GM23338 (cell line): ENCODE data around the gene SEPTIN11. TPM values are rescaled to one million over a fixed set of nuclear protein-coding genes. Genes with fewer than 3 reads are reported as not detected.

ENCODE experiments used
- ATAC-seq: fragments of 200-7000 bp; cut with Tn5 transposase; 3 replicates; pipeline ENCODE4 v1.9.1; 2020
- DNase-seq: peaks from one replicate; pipeline ENCODE4 v3.0.0-alpha.2; 2015; ENCODE audit warnings: low spot score
- H2AFZ ChIP-seq: fragments of 200-600 bp; sonication (generic); 2 replicates; pipeline ENCODE4 v1.8.0; 2016; ENCODE audit warnings: antibody characterized with exemption, mild to moderate bottlenecking, moderate library complexity
- H3F3A ChIP-seq: fragments of 200-600 bp; sonication (generic); replicated peaks from 2 replicates; pipeline ENCODE4 v1.8.0; 2017; ENCODE audit warnings: antibody characterized with exemption, mixed run types, low read depth
- H3K27ac ChIP-seq: fragments of 200-600 bp; sonication (generic); 2 replicates; pipeline ENCODE4 v1.6.1; 2016; ENCODE audit warnings: low read depth
- H3K27me3 ChIP-seq: fragments of 200-600 bp; sonication (generic); 2 replicates; pipeline ENCODE4 v1.8.0; 2016; ENCODE audit warnings: mild to moderate bottlenecking, mixed run types, moderate library complexity; ENCODE audit not compliant: insufficient read depth
- H3K36me3 ChIP-seq: fragments of 200-600 bp; sonication (generic); 2 replicates; pipeline ENCODE4 v1.8.0; 2016; ENCODE audit warnings: mild to moderate bottlenecking; ENCODE audit not compliant: insufficient read depth
- H3K4me1 ChIP-seq: fragments of 200-600 bp; sonication (generic); 2 replicates; pipeline ENCODE4 v1.8.0; 2016; ENCODE audit warnings: mild to moderate bottlenecking, moderate library complexity; ENCODE audit not compliant: insufficient read depth
- H3K4me2 ChIP-seq: fragments of 200-600 bp; sonication (generic); 2 replicates; pipeline ENCODE4 v1.7.1; 2017; ENCODE audit warnings: mixed run types
- H3K4me3 ChIP-seq: fragments of 200-600 bp; sonication (generic); 2 replicates; pipeline ENCODE4 v1.6.1; 2016; ENCODE audit warnings: mixed run types
- H3K79me2 ChIP-seq: fragments of 200-600 bp; sonication (generic); replicated peaks from 2 replicates; pipeline ENCODE4 v1.8.0; 2017; ENCODE audit warnings: mild to moderate bottlenecking; ENCODE audit not compliant: insufficient read depth
- H3K9me2 ChIP-seq: fragments of 200-600 bp; sonication (generic); 2 replicates; pipeline ENCODE4 v1.8.0; 2017; ENCODE audit not compliant: insufficient read depth
- H4K20me1 ChIP-seq: fragments of 200-600 bp; sonication (generic); replicated peaks from 2 replicates; pipeline ENCODE4 v1.8.0; 2017; ENCODE audit warnings: mild to moderate bottlenecking; ENCODE audit not compliant: insufficient read depth
- H3K27ac Mint-ChIP-seq: 2 replicates; pipeline ENCODE4 v1.8.0; 2020; ENCODE audit warnings: inconsistent platforms, mild to moderate bottlenecking, moderate library complexity, mixed read lengths
- H3K27me3 Mint-ChIP-seq: 3 replicates; pipeline ENCODE4 v1.8.0; 2022; ENCODE audit warnings: low read depth, mild to moderate bottlenecking, moderate library complexity, mixed read lengths, inconsistent platforms; ENCODE audit not compliant: insufficient read depth, poor library complexity
- H3K36me3 Mint-ChIP-seq: 3 replicates; pipeline ENCODE4 v1.8.0; 2021; ENCODE audit warnings: low read depth, mild to moderate bottlenecking, inconsistent platforms, moderate library complexity, mixed read lengths
- H3K4me1 Mint-ChIP-seq: 3 replicates; pipeline ENCODE4 v1.8.0; 2020; ENCODE audit warnings: mild to moderate bottlenecking, inconsistent platforms, mixed read lengths
- H3K4me3 Mint-ChIP-seq: 3 replicates; pipeline ENCODE4 v1.8.0; 2021; ENCODE audit warnings: moderate library complexity, mild to moderate bottlenecking, inconsistent platforms, mixed read lengths
- H3K9me3 Mint-ChIP-seq: 3 replicates; pipeline ENCODE4 v1.8.0; 2020; ENCODE audit warnings: moderate library complexity, mild to moderate bottlenecking, inconsistent platforms, mixed read lengths
- EZH2phosphoT487 ChIP-seq: fragments of 200-600 bp; sonication (generic); IDR thresholded peaks from one replicate; pipeline ENCODE4 v1.8.1; 2018; ENCODE audit warnings: antibody characterized with exemption; ENCODE audit not compliant: unreplicated experiment
- JUNB ChIP-seq: IDR thresholded peaks from one replicate; pipeline ENCODE4 v1.6.1; 2016; ENCODE audit warnings: antibody characterized with exemption; ENCODE audit not compliant: unreplicated experiment
- NANOG ChIP-seq: IDR thresholded peaks from 2 replicates; pipeline ENCODE4 v1.6.1; 2016; ENCODE audit warnings: antibody characterized with exemption, borderline replicate concordance
- POLR2AphosphoS5 ChIP-seq: IDR thresholded peaks from 2 replicates; pipeline ENCODE4 v1.6.1; 2016; ENCODE audit warnings: antibody characterized with exemption, low read depth
- STAT1 ChIP-seq: IDR thresholded peaks from one replicate; pipeline ENCODE4 v1.6.1; 2016; ENCODE audit warnings: antibody characterized with exemption; ENCODE audit not compliant: unreplicated experiment
- ZNF114 ChIP-seq: fragments of 250-450 bp; sonication (Bioruptor Pico); IDR thresholded peaks from 2 replicates; pipeline ENCODE4 v1.5.0; 2020; ENCODE audit warnings: mild to moderate bottlenecking, moderate library complexity
- polyA plus RNA-seq: library from polyadenylated mRNA; unstranded; fragments of >200 nt; fragmentation: Nextera tagmentation; extraction: Ambion mirVana; gene quantifications from 2 replicates; pipeline ENCODE4 v1.2.1, GENCODE V29; 2016
- total RNA-seq: library from RNA; depleted of rRNA; stranded (reverse); fragments of >200 nt; shearing (Covaris generic); gene quantifications from 2 replicates; pipeline ENCODE4 v1.2.3, GENCODE V29; 2014
- TF ChIP-seq, protein P1 (sequence below): fragments of 250-450 bp; sonication (Bioruptor Pico); IDR thresholded peaks from 2 replicates; pipeline ENCODE4 v1.5.0; 2020; ENCODE audit warnings: mild to moderate bottlenecking, moderate library complexity
- TF ChIP-seq, protein P2 (sequence below): IDR thresholded peaks from one replicate; pipeline ENCODE4 v1.6.1; 2018; ENCODE audit warnings: antibody characterized with exemption; ENCODE audit not compliant: unreplicated experiment
- TF ChIP-seq, protein P3 (sequence below), 2 experiments: fragments of 200-600 bp in 1 of 2; sonication (generic) in 1 of 2; conservative IDR thresholded peaks; 2 replicates each; pipeline versions ENCODE4 v1.5.1 to v1.6.1; 2016 to 2017; ENCODE audit warnings: antibody characterized with exemption in 2 of 2, low read depth in 2 of 2, mild to moderate bottlenecking in 2 of 2, moderate library complexity in 1 of 2

SEPTIN11 gene
- total and polyA plus RNA-seq, 2 experiments from 2014 or later = 80.0 to 81.6 TPM

DNA sequence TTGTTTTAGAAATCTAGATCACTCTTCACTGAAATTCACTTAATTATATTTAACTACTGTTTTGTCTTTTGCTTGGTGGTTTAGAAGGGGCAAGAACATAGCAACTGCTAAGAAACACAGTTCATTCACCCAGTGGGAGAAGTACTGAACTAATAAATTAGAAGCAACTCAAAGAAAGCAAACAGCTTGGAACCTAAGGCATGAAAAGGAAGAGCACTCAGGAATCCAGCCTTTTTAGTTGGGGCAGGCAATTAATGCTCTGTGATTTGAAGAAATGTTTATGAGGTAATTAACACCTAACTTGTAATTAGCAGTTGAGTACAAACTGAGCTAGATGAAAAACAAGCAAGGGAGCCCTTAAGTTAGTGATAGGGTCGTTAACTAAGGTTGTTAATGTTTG lies 22.8 kb downstream of the SEPTIN11 start:
- Histone ChIP-seq H3F3A (no peaks in the 10 kb centered on the region), H3K4me1 (peaks cover 22% of the 10 kb centered on the region; the same call in 1 of the 2 replicates), H3K27ac (no peak overlapping the region), H3K27me3 (no peaks in the 10 kb centered on the region), H4K20me1 (peaks cover 3% of the 10 kb centered on the region; the same call in 1 of the 2 replicates), H3K79me2 (peaks cover 50% of the 10 kb centered on the region), H3K4me3 (no peak overlapping the region), H3K36me3 (no peaks in the 10 kb centered on the region), H2AFZ (no peak overlapping the region), H3K4me2 (no peak overlapping the region), H3K9me2 (no peaks in the 10 kb centered on the region)
- Mint-ChIP-seq H3K36me3 (no peaks in the 10 kb centered on the region), H3K9me3 (no peaks in the 10 kb centered on the region), H3K27ac (peak overlapping the region; percentile 43), H3K27me3 (no peaks in the 10 kb centered on the region), H3K4me1 (peaks cover 38% of the 10 kb centered on the region), H3K4me3 (no peak overlapping the region; the same call in 2 of the 3 replicates)
- DNase-seq (no peak), ATAC-seq (no peak)
- no peak for TF ChIP-seq POLR2AphosphoS5
- no peak for TF ChIP-seq ZNF114 (CRISPR knock-in tag)
- no peak for TF ChIP-seq STAT1
- no peak for TF ChIP-seq EZH2phosphoT487
- no peak for TF ChIP-seq JUNB
- TF ChIP-seq, protein P1, sequence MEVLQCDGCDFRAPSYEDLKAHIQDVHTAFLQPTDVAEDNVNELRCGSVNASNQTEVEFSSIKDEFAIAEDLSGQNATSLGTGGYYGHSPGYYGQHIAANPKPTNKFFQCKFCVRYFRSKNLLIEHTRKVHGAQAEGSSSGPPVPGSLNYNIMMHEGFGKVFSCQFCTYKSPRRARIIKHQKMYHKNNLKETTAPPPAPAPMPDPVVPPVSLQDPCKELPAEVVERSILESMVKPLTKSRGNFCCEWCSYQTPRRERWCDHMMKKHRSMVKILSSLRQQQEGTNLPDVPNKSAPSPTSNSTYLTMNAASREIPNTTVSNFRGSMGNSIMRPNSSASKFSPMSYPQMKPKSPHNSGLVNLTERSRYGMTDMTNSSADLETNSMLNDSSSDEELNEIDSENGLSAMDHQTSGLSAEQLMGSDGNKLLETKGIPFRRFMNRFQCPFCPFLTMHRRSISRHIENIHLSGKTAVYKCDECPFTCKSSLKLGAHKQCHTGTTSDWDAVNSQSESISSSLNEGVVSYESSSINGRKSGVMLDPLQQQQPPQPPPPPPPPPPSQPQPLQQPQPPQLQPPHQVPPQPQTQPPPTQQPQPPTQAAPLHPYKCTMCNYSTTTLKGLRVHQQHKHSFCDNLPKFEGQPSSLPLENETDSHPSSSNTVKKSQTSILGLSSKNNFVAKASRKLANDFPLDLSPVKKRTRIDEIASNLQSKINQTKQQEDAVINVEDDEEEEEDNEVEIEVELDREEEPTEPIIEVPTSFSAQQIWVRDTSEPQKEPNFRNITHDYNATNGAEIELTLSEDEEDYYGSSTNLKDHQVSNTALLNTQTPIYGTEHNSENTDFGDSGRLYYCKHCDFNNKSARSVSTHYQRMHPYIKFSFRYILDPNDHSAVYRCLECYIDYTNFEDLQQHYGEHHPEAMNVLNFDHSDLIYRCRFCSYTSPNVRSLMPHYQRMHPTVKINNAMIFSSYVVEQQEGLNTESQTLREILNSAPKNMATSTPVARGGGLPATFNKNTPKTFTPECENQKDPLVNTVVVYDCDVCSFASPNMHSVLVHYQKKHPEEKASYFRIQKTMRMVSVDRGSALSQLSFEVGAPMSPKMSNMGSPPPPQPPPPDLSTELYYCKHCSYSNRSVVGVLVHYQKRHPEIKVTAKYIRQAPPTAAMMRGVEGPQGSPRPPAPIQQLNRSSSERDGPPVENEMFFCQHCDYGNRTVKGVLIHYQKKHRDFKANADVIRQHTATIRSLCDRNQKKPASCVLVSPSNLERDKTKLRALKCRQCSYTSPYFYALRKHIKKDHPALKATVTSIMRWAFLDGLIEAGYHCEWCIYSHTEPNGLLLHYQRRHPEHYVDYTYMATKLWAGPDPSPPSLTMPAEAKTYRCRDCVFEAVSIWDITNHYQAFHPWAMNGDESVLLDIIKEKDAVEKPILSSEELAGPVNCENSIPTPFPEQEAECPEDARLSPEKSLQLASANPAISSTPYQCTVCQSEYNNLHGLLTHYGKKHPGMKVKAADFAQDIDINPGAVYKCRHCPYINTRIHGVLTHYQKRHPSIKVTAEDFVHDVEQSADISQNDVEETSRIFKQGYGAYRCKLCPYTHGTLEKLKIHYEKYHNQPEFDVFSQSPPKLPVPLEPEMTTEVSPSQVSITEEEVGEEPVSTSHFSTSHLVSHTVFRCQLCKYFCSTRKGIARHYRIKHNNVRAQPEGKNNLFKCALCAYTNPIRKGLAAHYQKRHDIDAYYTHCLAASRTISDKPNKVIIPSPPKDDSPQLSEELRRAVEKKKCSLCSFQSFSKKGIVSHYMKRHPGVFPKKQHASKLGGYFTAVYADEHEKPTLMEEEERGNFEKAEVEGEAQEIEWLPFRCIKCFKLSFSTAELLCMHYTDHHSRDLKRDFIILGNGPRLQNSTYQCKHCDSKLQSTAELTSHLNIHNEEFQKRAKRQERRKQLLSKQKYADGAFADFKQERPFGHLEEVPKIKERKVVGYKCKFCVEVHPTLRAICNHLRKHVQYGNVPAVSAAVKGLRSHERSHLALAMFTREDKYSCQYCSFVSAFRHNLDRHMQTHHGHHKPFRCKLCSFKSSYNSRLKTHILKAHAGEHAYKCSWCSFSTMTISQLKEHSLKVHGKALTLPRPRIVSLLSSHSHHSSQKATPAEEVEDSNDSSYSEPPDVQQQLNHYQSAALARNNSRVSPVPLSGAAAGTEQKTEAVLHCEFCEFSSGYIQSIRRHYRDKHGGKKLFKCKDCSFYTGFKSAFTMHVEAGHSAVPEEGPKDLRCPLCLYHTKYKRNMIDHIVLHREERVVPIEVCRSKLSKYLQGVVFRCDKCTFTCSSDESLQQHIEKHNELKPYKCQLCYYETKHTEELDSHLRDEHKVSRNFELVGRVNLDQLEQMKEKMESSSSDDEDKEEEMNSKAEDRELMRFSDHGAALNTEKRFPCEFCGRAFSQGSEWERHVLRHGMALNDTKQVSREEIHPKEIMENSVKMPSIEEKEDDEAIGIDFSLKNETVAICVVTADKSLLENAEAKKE = no peak
- no peak for TF ChIP-seq NANOG
- TF ChIP-seq, protein P2, sequence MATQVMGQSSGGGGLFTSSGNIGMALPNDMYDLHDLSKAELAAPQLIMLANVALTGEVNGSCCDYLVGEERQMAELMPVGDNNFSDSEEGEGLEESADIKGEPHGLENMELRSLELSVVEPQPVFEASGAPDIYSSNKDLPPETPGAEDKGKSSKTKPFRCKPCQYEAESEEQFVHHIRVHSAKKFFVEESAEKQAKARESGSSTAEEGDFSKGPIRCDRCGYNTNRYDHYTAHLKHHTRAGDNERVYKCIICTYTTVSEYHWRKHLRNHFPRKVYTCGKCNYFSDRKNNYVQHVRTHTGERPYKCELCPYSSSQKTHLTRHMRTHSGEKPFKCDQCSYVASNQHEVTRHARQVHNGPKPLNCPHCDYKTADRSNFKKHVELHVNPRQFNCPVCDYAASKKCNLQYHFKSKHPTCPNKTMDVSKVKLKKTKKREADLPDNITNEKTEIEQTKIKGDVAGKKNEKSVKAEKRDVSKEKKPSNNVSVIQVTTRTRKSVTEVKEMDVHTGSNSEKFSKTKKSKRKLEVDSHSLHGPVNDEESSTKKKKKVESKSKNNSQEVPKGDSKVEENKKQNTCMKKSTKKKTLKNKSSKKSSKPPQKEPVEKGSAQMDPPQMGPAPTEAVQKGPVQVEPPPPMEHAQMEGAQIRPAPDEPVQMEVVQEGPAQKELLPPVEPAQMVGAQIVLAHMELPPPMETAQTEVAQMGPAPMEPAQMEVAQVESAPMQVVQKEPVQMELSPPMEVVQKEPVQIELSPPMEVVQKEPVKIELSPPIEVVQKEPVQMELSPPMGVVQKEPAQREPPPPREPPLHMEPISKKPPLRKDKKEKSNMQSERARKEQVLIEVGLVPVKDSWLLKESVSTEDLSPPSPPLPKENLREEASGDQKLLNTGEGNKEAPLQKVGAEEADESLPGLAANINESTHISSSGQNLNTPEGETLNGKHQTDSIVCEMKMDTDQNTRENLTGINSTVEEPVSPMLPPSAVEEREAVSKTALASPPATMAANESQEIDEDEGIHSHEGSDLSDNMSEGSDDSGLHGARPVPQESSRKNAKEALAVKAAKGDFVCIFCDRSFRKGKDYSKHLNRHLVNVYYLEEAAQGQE = no peak
- TF ChIP-seq, protein P3, sequence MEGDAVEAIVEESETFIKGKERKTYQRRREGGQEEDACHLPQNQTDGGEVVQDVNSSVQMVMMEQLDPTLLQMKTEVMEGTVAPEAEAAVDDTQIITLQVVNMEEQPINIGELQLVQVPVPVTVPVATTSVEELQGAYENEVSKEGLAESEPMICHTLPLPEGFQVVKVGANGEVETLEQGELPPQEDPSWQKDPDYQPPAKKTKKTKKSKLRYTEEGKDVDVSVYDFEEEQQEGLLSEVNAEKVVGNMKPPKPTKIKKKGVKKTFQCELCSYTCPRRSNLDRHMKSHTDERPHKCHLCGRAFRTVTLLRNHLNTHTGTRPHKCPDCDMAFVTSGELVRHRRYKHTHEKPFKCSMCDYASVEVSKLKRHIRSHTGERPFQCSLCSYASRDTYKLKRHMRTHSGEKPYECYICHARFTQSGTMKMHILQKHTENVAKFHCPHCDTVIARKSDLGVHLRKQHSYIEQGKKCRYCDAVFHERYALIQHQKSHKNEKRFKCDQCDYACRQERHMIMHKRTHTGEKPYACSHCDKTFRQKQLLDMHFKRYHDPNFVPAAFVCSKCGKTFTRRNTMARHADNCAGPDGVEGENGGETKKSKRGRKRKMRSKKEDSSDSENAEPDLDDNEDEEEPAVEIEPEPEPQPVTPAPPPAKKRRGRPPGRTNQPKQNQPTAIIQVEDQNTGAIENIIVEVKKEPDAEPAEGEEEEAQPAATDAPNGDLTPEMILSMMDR (conservative IDR thresholded peaks at IDR 0.05; ENCODE audit: low read depth in 2 of 2) = no peak
